22Rv1 (cell line): Measurements from ENCODE around the gene SLC23A2.

ENCODE experiments used
- CTCF ChIP-seq: fragments of 450-650 bp; IDR thresholded peaks from 2 replicates; pipeline ENCODE4 v1.5.1; 2017; ENCODE audit warnings: mild to moderate bottlenecking
- ZFX ChIP-seq: fragments of 450-650 bp; IDR thresholded peaks from 2 replicates; pipeline ENCODE4 v1.6.1; 2017; ENCODE audit warnings: antibody characterized with exemption, borderline replicate concordance

GRCh38 chr20:4875578-4876067 is 125.7 kb downstream of the SLC23A2 start:
- no peak for TF ChIP-seq CTCF
- no peak for TF ChIP-seq ZFX
